KOPT-K1 (cell line): ENCODE data around the gene STRN3.
"Not testable (repeated sequence)": the region's sequence is repeated elsewhere in the genome, so short reads cannot be mapped to it uniquely, and the experiment has no call there.

Experiments used
- H3K27ac ChIP-seq: fragments of 200-600 bp; sonication (generic); 2 replicates; pipeline ENCODE4 v1.5.1; 2016; ENCODE audit warnings: antibody characterized with exemption, mild to moderate bottlenecking, low read depth, low read length; ENCODE audit not compliant: poor library complexity, severe bottlenecking
- H3K36me3 ChIP-seq: fragments of 200-600 bp; sonication (generic); 2 replicates; pipeline ENCODE4 v1.5.1; 2017; ENCODE audit warnings: antibody characterized with exemption, mild to moderate bottlenecking, low read length, moderate library complexity; ENCODE audit not compliant: insufficient read depth
- H3K9me3 ChIP-seq: fragments of 200-600 bp; sonication (generic); 2 replicates; pipeline ENCODE4 v1.5.1; 2017; ENCODE audit warnings: antibody characterized with exemption, low read length, mild to moderate bottlenecking; ENCODE audit not compliant: insufficient read depth, poor library complexity, severe bottlenecking

Gene STRN3

GRCh38 chr14:30897121-30897520 is 129.1 kb downstream of the STRN3 start:
- H3K9me3 ChIP-seq = not testable (repeated sequence)
- H3K36me3 ChIP-seq = peaks cover 81% of the 10 kb centered on the region

GRCh38 chr14:30896435-30896834 is 129.7 kb downstream of the STRN3 start:
- Histone ChIP-seq H3K9me3 (no peaks in the 10 kb centered on the region), H3K36me3 (peaks cover 75% of the 10 kb centered on the region), H3K27ac (no peak overlapping the region)

More at GRCh38 chr14:30897121-30897520, 129.1 kb downstream of the STRN3 start:
- not testable (repeated sequence) for H3K27ac ChIP-seq

- H3K36me3 ChIP-seq = peaks cover 62% of the 10 kb centered on the region
- H3K27ac ChIP-seq = no peak overlapping the region
- no peaks in the 10 kb centered on the region for H3K9me3 ChIP-seq
Measured at GRCh38 chr14:30894923-30895515, 131.2 kb downstream of the STRN3 start.

- Histone ChIP-seq H3K36me3 (peaks cover 54% of the 10 kb centered on the region), H3K9me3 (no peaks in the 10 kb centered on the region), H3K27ac (no peak overlapping the region)
Measured at GRCh38 chr14:30893819-30894218, 132.4 kb downstream of the STRN3 start.

- H3K9me3 ChIP-seq = no peaks in the 10 kb centered on the region
- H3K27ac ChIP-seq = no peak overlapping the region
- peaks cover 10% of the 10 kb centered on the region; the same call in 1 of the 2 replicates for H3K36me3 ChIP-seq
Measured at GRCh38 chr14:30889244-30889594, 137.0 kb downstream of the STRN3 start.

- no peak overlapping the region for H3K27ac ChIP-seq
- H3K36me3 ChIP-seq = peaks cover 6% of the 10 kb centered on the region; the same call in 1 of the 2 replicates
- H3K9me3 ChIP-seq = no peaks in the 10 kb centered on the region
Measured at GRCh38 chr14:30888480-30889243, 137.5 kb downstream of the STRN3 start.

- Histone ChIP-seq H3K9me3 (no peaks in the 10 kb centered on the region), H3K27ac (no peak overlapping the region), H3K36me3 (no peaks in the 10 kb centered on the region)
Measured at GRCh38 chr14:30885840-30886740, 140.1 kb downstream of the STRN3 start.

GRCh38 chr14:30884901-30885300 is 141.3 kb downstream of the STRN3 start:
- Histone ChIP-seq H3K36me3 (no peaks in the 10 kb centered on the region), H3K27ac (no peak overlapping the region), H3K9me3 (no peaks in the 10 kb centered on the region)

GRCh38 chr14:30883508-30884294 is 142.5 kb downstream of the STRN3 start:
- H3K9me3 ChIP-seq = no peaks in the 10 kb centered on the region
- H3K27ac ChIP-seq = no peak overlapping the region
- no peaks in the 10 kb centered on the region for H3K36me3 ChIP-seq

- H3K27ac ChIP-seq = no peak overlapping the region
- H3K9me3 ChIP-seq = no peaks in the 10 kb centered on the region
- no peaks in the 10 kb centered on the region for H3K36me3 ChIP-seq
Measured at GRCh38 chr14:30882431-30882830, 143.7 kb downstream of the STRN3 start.

GRCh38 chr14:30876692-30877091 is 149.5 kb downstream of the STRN3 start:
- peaks cover 12% of the 10 kb centered on the region for H3K9me3 ChIP-seq
- H3K27ac ChIP-seq = no peak overlapping the region
- H3K36me3 ChIP-seq = no peaks in the 10 kb centered on the region

- peaks cover 12% of the 10 kb centered on the region for H3K9me3 ChIP-seq
Measured at GRCh38 chr14:30875788-30876053, 150.5 kb downstream of the STRN3 start.

GRCh38 chr14:30874999-30875787 is 151.0 kb downstream of the STRN3 start:
- no peaks in the 10 kb centered on the region for H3K36me3 ChIP-seq
- peaks cover 12% of the 10 kb centered on the region for H3K9me3 ChIP-seq
- no peak overlapping the region for H3K27ac ChIP-seq

More at GRCh38 chr14:30875788-30876053, 150.5 kb downstream of the STRN3 start:
- no peak overlapping the region for H3K27ac ChIP-seq
- no peaks in the 10 kb centered on the region for H3K36me3 ChIP-seq
